Vagina (tissue), 2 donors: ENCODE results near the gene NCAM2. TPM values are rescaled to one million over a fixed set of nuclear protein-coding genes. Genes with fewer than 3 reads are reported as not detected.

ENCODE experiments used
- DNase-seq, 2 donors: peaks; one replicate each; pipeline ENCODE4 v3.0.0-alpha.2; 2017; ENCODE audit errors: extremely low spot score in 2 of 2
- H3K27ac ChIP-seq: fragments of 200-600 bp; sonication (generic); one replicate; pipeline ENCODE4 v1.5.1; 2019
- H3K27me3 ChIP-seq: fragments of 200-600 bp; sonication (generic); one replicate; pipeline ENCODE4 v1.5.1; 2019
- H3K36me3 ChIP-seq, 2 donors: fragments of 200-600 bp; sonication (generic); one replicate each; pipeline ENCODE4 v1.5.1; 2017 to 2019
- H3K4me1 ChIP-seq: fragments of 200-600 bp; sonication (generic); one replicate; pipeline ENCODE4 v1.5.1; 2019
- H3K4me3 ChIP-seq, 2 donors: fragments of 200-600 bp; sonication (generic); 1 replicate in 1 of 2; 2 replicates in 1 of 2; pipeline ENCODE4 v1.5.1; 2016 to 2019
- H3K9me3 ChIP-seq: fragments of 200-600 bp; sonication (generic); one replicate; pipeline ENCODE4 v1.5.1; 2019
- POLR2A ChIP-seq, 2 donors: fragments of 450-650 bp; IDR thresholded peaks; one replicate each; pipeline ENCODE4 v1.6.1; 2017; ENCODE audit warnings: antibody characterized with exemption in 2 of 2, mild to moderate bottlenecking in 2 of 2, moderate library complexity in 2 of 2
- POLR2AphosphoS5 ChIP-seq, 2 donors: sonication (generic); formaldehyde crosslinking; IDR thresholded peaks; one replicate each; pipeline ENCODE4 v1.9.0; 2017; ENCODE audit warnings: antibody characterized with exemption in 2 of 2, mild to moderate bottlenecking in 2 of 2, low read depth in 1 of 2; ENCODE audit not compliant: insufficient read depth in 1 of 2
- intact Hi-C: fragments of 100-400 bp; cut with DNase I; formaldehyde crosslinking; loops from one replicate; pipeline ENCODE4 v1.15.1; 2023
- total RNA-seq: library from RNA; depleted of rRNA; stranded (reverse); fragments of >200 nt; gene quantifications from one replicate; pipeline ENCODE4 v1.2.3, GENCODE V29; 2016
- TF ChIP-seq, protein P1 (sequence below), 3 experiments: fragments of 450-650 bp in 2 of 3; fragments of 200-600 bp in 1 of 3; sonication (generic) in 1 of 3; IDR thresholded peaks; one replicate each; pipeline ENCODE4 v1.5.1; 2017 to 2019; ENCODE audit warnings: antibody characterized with exemption in 3 of 3, mild to moderate bottlenecking in 2 of 3, moderate library complexity in 2 of 3

The NCAM2 gene
- total RNA-seq, 1 donor from 2014 or later, result 4.7 TPM

DNA sequence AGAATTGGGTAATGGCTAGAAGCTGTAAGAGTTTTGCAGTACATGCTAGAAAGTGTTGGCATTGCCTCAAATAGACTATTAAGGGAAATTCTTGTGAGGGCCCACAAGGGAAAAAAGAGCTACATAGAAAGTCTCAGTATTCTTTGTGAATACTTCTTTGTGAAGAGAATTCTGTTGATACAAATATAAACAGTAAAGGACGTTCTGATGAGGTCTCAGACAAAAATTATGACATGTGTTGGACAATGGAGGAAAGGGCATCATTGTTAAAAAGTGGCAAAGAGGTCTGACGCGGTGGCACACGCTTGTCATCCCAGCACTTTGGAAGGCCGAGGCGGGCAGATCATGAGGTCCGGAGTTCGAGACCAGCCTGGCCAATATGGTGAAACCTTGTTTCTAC lies 458.9 kb downstream of the NCAM2 start:
- Histone ChIP-seq H3K9me3 (no peaks in the 10 kb centered on the region), H3K27me3 (no peaks in the 10 kb centered on the region), H3K4me1 (no peaks in the 10 kb centered on the region), H3K4me3 (no peak overlapping the region), H3K27ac (no peak overlapping the region), H3K36me3 (no peaks in the 10 kb centered on the region)
- intact Hi-C loops, result no loop called here
- no peak for DNase-seq
- TF ChIP-seq, protein P1, sequence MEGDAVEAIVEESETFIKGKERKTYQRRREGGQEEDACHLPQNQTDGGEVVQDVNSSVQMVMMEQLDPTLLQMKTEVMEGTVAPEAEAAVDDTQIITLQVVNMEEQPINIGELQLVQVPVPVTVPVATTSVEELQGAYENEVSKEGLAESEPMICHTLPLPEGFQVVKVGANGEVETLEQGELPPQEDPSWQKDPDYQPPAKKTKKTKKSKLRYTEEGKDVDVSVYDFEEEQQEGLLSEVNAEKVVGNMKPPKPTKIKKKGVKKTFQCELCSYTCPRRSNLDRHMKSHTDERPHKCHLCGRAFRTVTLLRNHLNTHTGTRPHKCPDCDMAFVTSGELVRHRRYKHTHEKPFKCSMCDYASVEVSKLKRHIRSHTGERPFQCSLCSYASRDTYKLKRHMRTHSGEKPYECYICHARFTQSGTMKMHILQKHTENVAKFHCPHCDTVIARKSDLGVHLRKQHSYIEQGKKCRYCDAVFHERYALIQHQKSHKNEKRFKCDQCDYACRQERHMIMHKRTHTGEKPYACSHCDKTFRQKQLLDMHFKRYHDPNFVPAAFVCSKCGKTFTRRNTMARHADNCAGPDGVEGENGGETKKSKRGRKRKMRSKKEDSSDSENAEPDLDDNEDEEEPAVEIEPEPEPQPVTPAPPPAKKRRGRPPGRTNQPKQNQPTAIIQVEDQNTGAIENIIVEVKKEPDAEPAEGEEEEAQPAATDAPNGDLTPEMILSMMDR (IDR thresholded peaks at IDR 0.05), result no peak

DNA sequence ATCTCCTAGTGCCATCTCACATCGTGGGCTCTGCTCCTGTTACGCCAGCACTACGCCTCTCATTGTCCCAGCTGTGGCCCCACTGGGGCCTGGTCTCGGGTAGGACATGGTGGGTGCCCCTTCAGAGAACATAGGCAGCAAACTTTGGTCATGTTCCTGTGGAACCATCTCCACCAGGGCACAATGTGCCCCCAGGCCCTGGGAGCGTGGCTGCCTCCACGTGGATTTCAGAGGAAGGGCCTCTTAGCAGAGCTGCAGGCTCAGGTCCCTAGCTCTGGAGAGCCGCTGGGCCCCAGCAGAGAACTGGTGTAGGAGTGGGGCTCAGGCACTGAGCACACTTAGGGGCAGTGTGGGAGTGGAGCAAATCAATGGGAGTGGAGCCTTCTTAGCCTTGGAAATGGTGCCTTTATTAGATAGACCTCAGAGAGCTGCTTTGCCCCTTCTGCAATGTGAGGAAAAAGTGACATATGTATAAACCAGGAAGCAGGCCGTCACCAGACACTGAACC lies 460.0 kb downstream of the NCAM2 start:
- Histone ChIP-seq H3K9me3 (no peaks in the 10 kb centered on the region), H3K27me3 (no peaks in the 10 kb centered on the region), H3K27ac (no peak overlapping the region), H3K36me3 (no peaks in the 10 kb centered on the region), H3K4me3 (no peak overlapping the region), H3K4me1 (no peaks in the 10 kb centered on the region)
- no peak for TF ChIP-seq POLR2AphosphoS5 (IDR thresholded peaks at IDR 0.05; ENCODE audit: insufficient read depth in 1 of 2, low read depth in 1 of 2)
- intact Hi-C loops, result no loop called here
- DNase-seq, result no peak

DNA sequence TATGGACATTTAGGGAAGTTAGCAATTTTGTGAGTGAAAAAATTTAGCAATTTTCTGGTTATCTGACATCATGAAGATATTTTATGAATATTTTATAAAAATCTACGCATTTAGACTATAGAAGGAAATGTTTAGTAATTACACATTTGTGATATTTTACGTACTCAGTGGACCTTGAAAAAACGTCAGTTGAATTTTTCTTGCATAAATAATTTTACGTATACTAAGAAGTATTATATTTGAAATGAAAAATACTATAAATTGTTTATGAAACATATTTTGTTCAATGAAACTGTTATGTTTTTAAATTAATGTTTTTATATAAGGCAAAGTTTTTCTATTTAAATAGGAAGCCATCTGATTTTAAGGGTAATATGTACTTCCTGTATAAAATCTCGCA lies 462.8 kb downstream of the NCAM2 start:
- H3K27ac ChIP-seq, result no peak overlapping the region
- H3K4me1 ChIP-seq, result no peaks in the 10 kb centered on the region
- TF ChIP-seq POLR2A (IDR thresholded peaks at IDR 0.05), result no peak
- TF ChIP-seq, protein P1 (IDR thresholded peaks at IDR 0.05), result no peak
- H3K9me3 ChIP-seq, result no peaks in the 10 kb centered on the region
- H3K27me3 ChIP-seq, result no peaks in the 10 kb centered on the region
- intact Hi-C loops, result no loop called here
- H3K4me3 ChIP-seq, result no peak overlapping the region
- H3K36me3 ChIP-seq, result no peaks in the 10 kb centered on the region
- no peak for DNase-seq

DNA sequence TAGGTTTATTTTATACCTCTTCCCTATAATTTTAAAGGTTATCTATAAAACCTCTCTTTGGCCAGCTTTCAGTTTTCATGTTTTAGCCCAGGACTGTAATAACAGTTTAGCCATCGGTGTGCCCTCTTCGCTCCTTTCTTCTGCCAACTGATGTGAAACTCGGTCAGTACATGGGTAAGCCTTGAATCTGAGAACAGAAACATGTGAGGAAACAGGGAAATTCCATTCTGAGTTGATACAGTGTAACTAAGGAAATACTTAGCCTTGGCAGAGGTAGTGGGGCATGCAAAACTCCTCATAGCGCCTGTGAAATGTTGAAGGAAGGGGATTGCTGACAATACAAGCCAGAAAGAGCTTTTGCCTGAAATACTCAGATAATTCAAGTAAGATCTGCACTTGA lies 465.2 kb downstream of the NCAM2 start:
- no peaks in the 10 kb centered on the region for H3K27me3 ChIP-seq
- no peak overlapping the region for H3K27ac ChIP-seq
- no peak overlapping the region for H3K4me3 ChIP-seq
- no peaks in the 10 kb centered on the region for H3K9me3 ChIP-seq
- TF ChIP-seq POLR2A (IDR thresholded peaks at IDR 0.05), result no peak
- no peak for TF ChIP-seq POLR2AphosphoS5 (IDR thresholded peaks at IDR 0.05; ENCODE audit: insufficient read depth in 1 of 2, low read depth in 1 of 2)
- TF ChIP-seq, protein P1 (IDR thresholded peaks at IDR 0.05), result no peak
- DNase-seq, result no peak
- no peaks in the 10 kb centered on the region for H3K36me3 ChIP-seq
- H3K4me1 ChIP-seq, result no peaks in the 10 kb centered on the region
- intact Hi-C loops, result no loop called here

DNA sequence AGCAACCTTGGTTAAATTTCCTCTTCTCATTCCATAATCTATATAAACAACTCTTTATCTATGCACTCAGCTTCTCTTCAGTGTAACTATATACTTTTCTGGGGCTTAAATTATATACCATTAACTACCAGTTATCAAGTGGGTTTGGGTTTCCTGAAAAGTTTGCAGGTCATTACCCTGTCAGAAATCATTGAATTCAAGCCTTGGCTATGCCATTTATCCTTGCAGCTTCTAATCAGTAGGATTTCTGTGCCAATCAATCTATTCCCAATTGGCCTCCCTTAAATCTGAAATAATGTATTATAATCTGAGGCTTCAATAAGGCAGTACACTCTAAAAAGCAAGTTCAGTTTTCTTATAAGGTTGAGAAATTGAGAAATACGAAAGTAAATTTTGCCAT lies 466.5 kb downstream of the NCAM2 start:
- intact Hi-C loops, result no loop called here
- TF ChIP-seq POLR2AphosphoS5 (IDR thresholded peaks at IDR 0.05; ENCODE audit: insufficient read depth in 1 of 2, low read depth in 1 of 2) (no peak), POLR2A (IDR thresholded peaks at IDR 0.05) (no peak)
- TF ChIP-seq, protein P1 (IDR thresholded peaks at IDR 0.05), result no peak
- no peaks in the 10 kb centered on the region for H3K36me3 ChIP-seq
- no peaks in the 10 kb centered on the region for H3K27me3 ChIP-seq
- H3K4me3 ChIP-seq, result no peak overlapping the region
- H3K9me3 ChIP-seq, result no peaks in the 10 kb centered on the region
- H3K4me1 ChIP-seq, result no peaks in the 10 kb centered on the region
- no peak for DNase-seq
- no peak overlapping the region for H3K27ac ChIP-seq

DNA sequence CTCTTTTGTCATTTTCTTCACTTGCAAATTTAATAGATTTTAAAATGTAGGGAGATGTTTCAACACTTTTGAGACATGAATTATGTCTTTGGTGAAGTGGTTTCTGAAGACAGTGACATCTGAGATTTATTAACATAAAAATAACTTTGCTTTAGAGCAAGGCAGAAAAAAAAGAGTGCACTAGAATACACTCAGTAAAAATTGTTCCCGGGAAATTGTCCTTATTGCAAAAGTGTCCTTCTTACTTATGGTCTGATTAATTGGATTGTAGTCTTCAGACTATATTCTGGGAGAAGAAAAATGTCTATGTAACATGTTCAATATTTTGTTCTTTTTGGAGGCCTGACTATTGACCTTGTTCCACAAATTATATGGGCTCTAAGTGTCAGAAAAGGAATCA lies 468.5 kb downstream of the NCAM2 start:
- no peak overlapping the region for H3K4me3 ChIP-seq
- TF ChIP-seq POLR2A (IDR thresholded peaks at IDR 0.05) (no peak), POLR2AphosphoS5 (IDR thresholded peaks at IDR 0.05; ENCODE audit: insufficient read depth in 1 of 2, low read depth in 1 of 2) (no peak)
- TF ChIP-seq, protein P1 (IDR thresholded peaks at IDR 0.05), result no peak
- H3K9me3 ChIP-seq, result no peaks in the 10 kb centered on the region
- intact Hi-C loops, result no loop called here
- H3K36me3 ChIP-seq, result no peaks in the 10 kb centered on the region
- no peak overlapping the region for H3K27ac ChIP-seq
- H3K27me3 ChIP-seq, result no peaks in the 10 kb centered on the region
- H3K4me1 ChIP-seq, result no peaks in the 10 kb centered on the region
- no peak for DNase-seq
